Mucosa of rectum (tissue), 2 donors: Measurements from ENCODE around the gene DYNLT1.

Experiments used
- H3K27ac ChIP-seq, 2 donors: one replicate each; pipeline ENCODE4 v1.7.0; 2013; ENCODE audit warnings: inconsistent platforms in 2 of 2, low read depth in 2 of 2, low read length in 2 of 2
- H3K27me3 ChIP-seq, 2 donors: one replicate each; pipeline ENCODE4 v1.7.0; 2013; ENCODE audit warnings: low read length in 2 of 2; ENCODE audit not compliant: control insufficient read depth in 2 of 2, insufficient read depth in 2 of 2
- H3K36me3 ChIP-seq, 2 donors: one replicate each; pipeline ENCODE4 v1.7.0; 2013; ENCODE audit warnings: low read length in 2 of 2; ENCODE audit not compliant: control insufficient read depth in 2 of 2, insufficient read depth in 2 of 2
- H3K4me1 ChIP-seq, 2 donors: one replicate each; pipeline ENCODE4 v1.7.0; 2013; ENCODE audit warnings: low read length in 2 of 2, mild to moderate bottlenecking in 1 of 2; ENCODE audit not compliant: control insufficient read depth in 2 of 2, insufficient read depth in 2 of 2
- H3K4me3 ChIP-seq, 2 donors: one replicate each; pipeline ENCODE4 v1.7.0; 2013; ENCODE audit warnings: low read length in 2 of 2
- H3K9ac ChIP-seq, 2 donors: one replicate each; pipeline ENCODE4 v1.7.0; 2013; ENCODE audit warnings: low read length in 2 of 2, low read depth in 1 of 2, mild to moderate bottlenecking in 1 of 2
- H3K9me3 ChIP-seq, 2 donors: one replicate each; pipeline ENCODE4 v1.7.0; 2013; ENCODE audit warnings: low read length in 2 of 2; ENCODE audit not compliant: control insufficient read depth in 2 of 2
- donor health status: healthy.
- donor health status: Normal muscosa, but diverticular disease.

The DYNLT1 gene

DNA sequence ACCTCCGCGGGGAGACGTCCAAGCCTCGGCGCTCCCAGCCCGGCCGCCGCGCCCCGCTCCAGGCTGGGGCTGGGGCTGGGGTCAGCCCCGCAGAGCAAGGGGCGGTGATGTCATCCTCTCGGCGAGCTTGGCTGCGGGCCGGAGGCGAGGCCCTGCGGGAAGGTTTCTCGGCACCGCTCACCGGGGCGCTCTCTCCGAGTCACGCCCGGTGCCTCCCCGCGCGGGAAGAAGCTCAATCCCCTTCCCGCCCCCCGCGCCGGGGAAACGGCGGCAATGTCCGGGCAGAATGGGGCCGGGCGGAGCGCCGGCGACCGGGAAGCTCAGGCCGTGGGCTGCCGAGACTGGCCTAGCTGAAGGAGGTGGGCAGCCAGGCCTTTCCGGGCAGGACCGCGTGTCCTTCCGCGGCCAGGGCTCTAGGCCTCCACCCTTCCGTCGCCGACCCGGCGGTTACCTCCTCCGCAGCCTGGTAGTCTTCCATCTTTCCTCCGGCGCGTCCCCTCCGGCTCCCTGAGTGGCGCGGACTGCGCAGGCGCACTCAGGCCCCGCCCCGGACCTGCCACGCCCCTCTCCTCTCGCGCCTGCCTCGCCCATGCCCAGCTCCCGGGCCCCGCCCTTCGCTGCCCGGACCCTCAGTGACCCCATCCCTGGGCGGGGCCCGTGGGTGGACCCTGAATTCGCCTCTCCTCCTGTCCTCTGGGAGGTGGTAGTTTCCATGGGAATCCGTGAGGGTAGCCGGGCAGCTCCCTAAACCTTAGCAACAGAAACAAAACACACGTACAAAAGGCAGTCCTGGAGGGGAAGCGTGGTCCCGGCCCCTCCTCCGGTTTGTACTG, at the start of gene DYNLT1:
TSS of gene DYNLT1 (minus strand) at position 513 of the 833 bp plus-strand sequence. CDS start at position 478, 35 bp downstream.
- peak within 1 kb of the TSS; percentile 98 to 99 for H3K27ac ChIP-seq
- no peaks in the 10 kb centered on the region for H3K9me3 ChIP-seq
- peak within 1 kb of the TSS; percentile 94 to 99 for H3K9ac ChIP-seq
- peaks cover 0 to 5% of the 10 kb centered on the region in 2 donors for H3K36me3 ChIP-seq
- peaks cover 15 to 18% of the 10 kb centered on the region in 2 donors for H3K4me1 ChIP-seq
- peak within 1 kb of the TSS; percentile 83 to 97 for H3K4me3 ChIP-seq
- no peaks in the 10 kb centered on the region for H3K27me3 ChIP-seq

GRCh38 chr6:158688860-158689259, 44.3 kb upstream of the DYNLT1 start:
- no peak overlapping the region for H3K9ac ChIP-seq
- H3K36me3 ChIP-seq, result no peaks in the 10 kb centered on the region
- peaks cover 4 to 16% of the 10 kb centered on the region in 2 donors for H3K4me1 ChIP-seq
- no peak overlapping the region for H3K4me3 ChIP-seq
- no peaks in the 10 kb centered on the region for H3K27me3 ChIP-seq
- H3K27ac ChIP-seq, result no peak overlapping the region
- no peaks in the 10 kb centered on the region for H3K9me3 ChIP-seq

DNA sequence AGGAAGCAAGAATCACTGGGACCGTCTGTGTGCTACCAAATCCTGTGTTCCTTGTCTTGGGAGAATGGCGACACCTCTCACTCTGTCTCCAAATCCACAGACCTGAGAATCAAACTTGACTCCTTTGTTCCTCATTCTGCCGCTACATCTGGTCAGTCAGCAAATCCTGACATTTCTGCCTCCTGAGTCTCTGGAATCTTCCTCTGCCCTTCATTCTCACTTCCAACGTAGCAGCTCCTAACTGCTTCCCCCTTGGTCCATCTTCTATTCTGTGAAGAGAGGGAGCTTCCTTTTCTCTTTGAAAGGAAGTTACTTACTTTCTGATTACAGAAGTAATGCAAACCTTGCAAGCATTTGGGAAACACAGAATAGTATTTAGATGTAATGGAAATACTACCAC, 43.0 kb upstream of the DYNLT1 start:
- peak overlapping the region; percentile 56 to 63 for H3K27ac ChIP-seq
- no peaks in the 10 kb centered on the region for H3K36me3 ChIP-seq

GRCh38 chr6:158686791-158687381, 42.3 kb upstream of the DYNLT1 start:
- Histone ChIP-seq H3K36me3 (no peaks in the 10 kb centered on the region), H3K4me3 (peak overlapping the region in 1 of 2 donors; percentile 10), H3K27ac (peak overlapping the region; percentile 56 to 63), H3K4me1 (peaks cover 4 to 16% of the 10 kb centered on the region in 2 donors), H3K27me3 (no peaks in the 10 kb centered on the region), H3K9me3 (no peaks in the 10 kb centered on the region), H3K9ac (no peak overlapping the region)

More for the DNA sequence above, 43.0 kb upstream of the DYNLT1 start:
- Histone ChIP-seq H3K27me3 (no peaks in the 10 kb centered on the region), H3K9ac (no peak overlapping the region), H3K4me3 (peak overlapping the region in 1 of 2 donors; percentile 10), H3K9me3 (no peaks in the 10 kb centered on the region), H3K4me1 (peaks cover 4 to 16% of the 10 kb centered on the region in 2 donors)

GRCh38 chr6:158686311-158686710, 41.8 kb upstream of the DYNLT1 start:
- Histone ChIP-seq H3K9ac (no peak overlapping the region), H3K9me3 (no peaks in the 10 kb centered on the region), H3K27ac (peak overlapping the region in 1 of 2 donors; percentile 44), H3K27me3 (no peaks in the 10 kb centered on the region), H3K36me3 (no peaks in the 10 kb centered on the region), H3K4me3 (no peak overlapping the region), H3K4me1 (peaks cover 4 to 16% of the 10 kb centered on the region in 2 donors)

GRCh38 chr6:158684745-158685324, 40.3 kb upstream of the DYNLT1 start:
- Histone ChIP-seq H3K36me3 (no peaks in the 10 kb centered on the region), H3K4me1 (peaks cover 4 to 16% of the 10 kb centered on the region in 2 donors), H3K27ac (no peak overlapping the region), H3K27me3 (no peaks in the 10 kb centered on the region), H3K9ac (no peak overlapping the region), H3K9me3 (no peaks in the 10 kb centered on the region), H3K4me3 (no peak overlapping the region)

GRCh38 chr6:158684311-158684710, 39.8 kb upstream of the DYNLT1 start:
- no peaks in the 10 kb centered on the region for H3K36me3 ChIP-seq
- no peaks in the 10 kb centered on the region for H3K9me3 ChIP-seq
- H3K4me3 ChIP-seq, result no peak overlapping the region
- H3K4me1 ChIP-seq, result peaks cover 4 to 16% of the 10 kb centered on the region in 2 donors
- H3K9ac ChIP-seq, result no peak overlapping the region
- no peaks in the 10 kb centered on the region for H3K27me3 ChIP-seq
- H3K27ac ChIP-seq, result no peak overlapping the region

DNA sequence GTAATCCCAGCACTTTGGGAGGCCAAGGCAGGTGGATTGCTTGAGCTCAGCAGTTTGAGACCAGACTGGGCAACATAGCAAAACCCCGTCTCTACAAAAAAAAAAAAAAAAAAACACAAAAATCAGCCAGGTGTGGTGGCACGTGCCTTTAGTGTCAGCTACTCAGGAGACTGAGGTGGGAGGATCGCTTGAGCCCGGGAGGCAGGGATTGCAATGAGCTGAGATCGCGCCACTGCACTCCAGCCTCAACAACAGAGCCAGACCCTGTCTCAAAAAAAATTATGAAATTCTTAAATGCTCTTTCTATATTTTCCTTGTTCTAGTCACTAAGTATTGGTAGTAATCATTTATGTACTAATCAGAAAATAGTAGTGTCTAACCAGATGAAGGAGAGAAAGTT, 35.9 kb upstream of the DYNLT1 start:
- no peaks in the 10 kb centered on the region for H3K4me1 ChIP-seq
- H3K9ac ChIP-seq, result no peak overlapping the region
- no peaks in the 10 kb centered on the region for H3K9me3 ChIP-seq
- no peaks in the 10 kb centered on the region for H3K36me3 ChIP-seq
- H3K27me3 ChIP-seq, result no peaks in the 10 kb centered on the region
- H3K27ac ChIP-seq, result no peak overlapping the region
- H3K4me3 ChIP-seq, result no peak overlapping the region

GRCh38 chr6:158680015-158680414, 35.5 kb upstream of the DYNLT1 start:
- no peaks in the 10 kb centered on the region for H3K9me3 ChIP-seq
- H3K4me3 ChIP-seq, result no peak overlapping the region
- no peaks in the 10 kb centered on the region for H3K4me1 ChIP-seq
- H3K9ac ChIP-seq, result no peak overlapping the region
- no peak overlapping the region for H3K27ac ChIP-seq
- H3K27me3 ChIP-seq, result no peaks in the 10 kb centered on the region
- no peaks in the 10 kb centered on the region for H3K36me3 ChIP-seq
